Neuronal stem cell (in vitro differentiated cells): ENCODE results near the gene SPOCK1.

Source experiments
- DNase-seq: peaks from one replicate; pipeline ENCODE4 v3.0.0-alpha.2; 2013; ENCODE audit warnings: low spot score
- H2AFZ ChIP-seq: one replicate; pipeline ENCODE4 v1.6.1; 2013; ENCODE audit warnings: mild to moderate bottlenecking, low read length, inconsistent platforms
- H2AK5ac ChIP-seq: 2 replicates; pipeline ENCODE4 v1.6.1; 2013; ENCODE audit warnings: low read depth, mild to moderate bottlenecking, inconsistent platforms, low read length, moderate library complexity, mixed read lengths
- H2BK120ac ChIP-seq: 2 replicates; pipeline ENCODE4 v1.6.1; 2013; ENCODE audit warnings: low read depth, mild to moderate bottlenecking, inconsistent platforms, low read length, moderate library complexity, mixed read lengths
- H2BK12ac ChIP-seq: one replicate; pipeline ENCODE4 v1.6.1; 2013; ENCODE audit warnings: low read length, inconsistent platforms
- H2BK15ac ChIP-seq: 2 replicates; pipeline ENCODE4 v1.6.1; 2013; ENCODE audit warnings: mild to moderate bottlenecking, low read length, inconsistent platforms, mixed read lengths
- H2BK5ac ChIP-seq: one replicate; pipeline ENCODE4 v1.6.1; 2013; ENCODE audit warnings: inconsistent platforms, mild to moderate bottlenecking, low read length, moderate library complexity
- H3K14ac ChIP-seq: one replicate; pipeline ENCODE4 v1.6.1; 2013; ENCODE audit warnings: low read length, inconsistent platforms
- H3K18ac ChIP-seq: 2 replicates; pipeline ENCODE4 v1.6.1; 2013; ENCODE audit warnings: low read length, inconsistent platforms
- H3K23ac ChIP-seq: 2 replicates; pipeline ENCODE4 v1.6.1; 2013; ENCODE audit warnings: low read depth, mild to moderate bottlenecking, mixed read lengths, low read length, inconsistent platforms; ENCODE audit not compliant: poor library complexity
- H3K27ac ChIP-seq: replicated peaks from 3 replicates; pipeline ENCODE4 v1.5.1; 2013; ENCODE audit warnings: low read length, inconsistent platforms
- H3K27me3 ChIP-seq, 3 experiments: 2 replicates each; pipeline ENCODE4 v1.6.1; 2013; ENCODE audit warnings: low read length in 3 of 3, mild to moderate bottlenecking in 2 of 3, inconsistent platforms in 1 of 3, low read depth in 1 of 3, mixed read lengths in 1 of 3, moderate library complexity in 1 of 3; ENCODE audit not compliant: control insufficient read depth in 3 of 3, insufficient read depth in 3 of 3
- H3K36me3 ChIP-seq, 2 donors: replicated peaks in 1 of 2; 2 replicates each; pipeline ENCODE4 v1.6.1; 2013; ENCODE audit warnings: low read length in 2 of 2; ENCODE audit not compliant: control insufficient read depth in 2 of 2, insufficient read depth in 2 of 2
- H3K4ac ChIP-seq: 2 replicates; pipeline ENCODE4 v1.6.1; 2013; ENCODE audit warnings: inconsistent platforms, mild to moderate bottlenecking, low read length, moderate library complexity
- H3K4me1 ChIP-seq, 2 donors: 1 replicate in 1 of 2; 2 replicates in 1 of 2; pipeline ENCODE4 v1.6.1; 2013; ENCODE audit warnings: low read length in 2 of 2, low read depth in 1 of 2; ENCODE audit not compliant: control insufficient read depth in 2 of 2, insufficient read depth in 1 of 2
- H3K4me2 ChIP-seq: one replicate; pipeline ENCODE4 v1.6.1; 2013; ENCODE audit warnings: mild to moderate bottlenecking, low read length, inconsistent platforms; ENCODE audit not compliant: insufficient read depth, poor library complexity, severe bottlenecking
- H3K4me3 ChIP-seq, 2 donors: 2 replicates each; pipeline ENCODE4 v1.5.1; 2013; ENCODE audit warnings: low read length in 2 of 2, mild to moderate bottlenecking in 2 of 2, inconsistent platforms in 1 of 2, moderate library complexity in 1 of 2
- H3K79me1 ChIP-seq: one replicate; pipeline ENCODE4 v1.6.1; 2013; ENCODE audit warnings: low read depth, mild to moderate bottlenecking, inconsistent platforms, low read length, moderate library complexity
- H3K9ac ChIP-seq: one replicate; pipeline ENCODE4 v1.6.1; 2013; ENCODE audit warnings: mild to moderate bottlenecking, low read depth, low read length, inconsistent platforms; ENCODE audit not compliant: poor library complexity
- H3K9me3 ChIP-seq, 2 donors: replicated peaks in 1 of 2; 2 replicates each; pipeline versions ENCODE3 to v1.6.1; 2013; ENCODE audit warnings: low read length in 2 of 2, mild to moderate bottlenecking in 2 of 2, inconsistent platforms in 1 of 2, low read depth in 1 of 2, mixed read lengths in 1 of 2, moderate library complexity in 1 of 2; ENCODE audit not compliant: control insufficient read depth in 2 of 2, insufficient read depth in 1 of 2
- H4K8ac ChIP-seq: one replicate; pipeline ENCODE4 v1.6.1; 2013; ENCODE audit warnings: low read depth, mild to moderate bottlenecking, inconsistent platforms, low read length, moderate library complexity
- H4K91ac ChIP-seq: one replicate; pipeline ENCODE4 v1.6.1; 2013; ENCODE audit warnings: low read length, low read depth, mild to moderate bottlenecking, inconsistent platforms; ENCODE audit not compliant: poor library complexity
- WGBS, 2 donors: extraction: QIAGEN DNeasy Blood & Tissue Kit; methylation state at CpG; one replicate each; pipeline ENCODE4 v1.1.7; 2013; ENCODE audit warnings: missing lambda C conversion rate in 2 of 2, mixed read lengths in 1 of 2; ENCODE audit not compliant: insufficient read length in 2 of 2, insufficient replicate concordance in 1 of 2; ENCODE audit errors: extremely low coverage in 2 of 2; 5-methylcytosine and 5-hydroxymethylcytosine counted together

The SPOCK1 gene

GRCh38 chr5:137206030-137206715 is 293.0 kb downstream of the SPOCK1 start:
- no peaks in the 10 kb centered on the region for H3K36me3 ChIP-seq
- H3K9me3 ChIP-seq: no peaks in the 10 kb centered on the region
- H3K9ac ChIP-seq: no peak overlapping the region
- H2BK12ac ChIP-seq: no peak overlapping the region
- H4K91ac ChIP-seq: no peak overlapping the region
- no peak overlapping the region for H3K27ac ChIP-seq
- H3K4ac ChIP-seq: no peak overlapping the region
- no peak overlapping the region for H3K23ac ChIP-seq
- no peaks in the 10 kb centered on the region for H3K27me3 ChIP-seq
- no peak overlapping the region for H2BK5ac ChIP-seq
- H3K18ac ChIP-seq: no peak overlapping the region
- H2BK120ac ChIP-seq: no peak overlapping the region
- H2AFZ ChIP-seq: no peak overlapping the region
- WGBS, 2 donors: no CpG with 5 or more reads among the region's 6 CpGs
- H3K4me2 ChIP-seq: no peak overlapping the region
- no peak overlapping the region for H2BK15ac ChIP-seq
- H3K4me1 ChIP-seq: peaks cover 13 to 27% of the 10 kb centered on the region in 2 donors
- no peak overlapping the region for H3K14ac ChIP-seq
- no peaks in the 10 kb centered on the region for H3K79me1 ChIP-seq
- H4K8ac ChIP-seq: no peak overlapping the region
- no peak overlapping the region for H2AK5ac ChIP-seq
- H3K4me3 ChIP-seq: no peak overlapping the region
- no peak for DNase-seq

- Histone ChIP-seq H3K4me3 (no peak overlapping the region), H3K9me3 (no peaks in the 10 kb centered on the region), H3K79me1 (no peaks in the 10 kb centered on the region), H2BK15ac (no peak overlapping the region), H3K9ac (no peak overlapping the region), H3K18ac (no peak overlapping the region), H3K36me3 (no peaks in the 10 kb centered on the region), H3K4me1 (peaks cover 13 to 31% of the 10 kb centered on the region in 2 donors), H2AFZ (no peak overlapping the region), H3K23ac (no peak overlapping the region), H2AK5ac (no peak overlapping the region), H4K8ac (no peak overlapping the region), H3K27me3 (no peaks in the 10 kb centered on the region), H2BK5ac (no peak overlapping the region), H2BK12ac (no peak overlapping the region), H4K91ac (no peak overlapping the region), H3K27ac (no peak overlapping the region), H3K14ac (no peak overlapping the region), H3K4ac (no peak overlapping the region), H3K4me2 (no peak overlapping the region), H2BK120ac (no peak overlapping the region)
- no peak for DNase-seq
- WGBS, 2 donors: no CpG with 5 or more reads among the region's 6 CpGs
Measured at GRCh38 chr5:137205231-137206027, 293.7 kb downstream of the SPOCK1 start.

GRCh38 chr5:137203011-137203632 is 296.0 kb downstream of the SPOCK1 start:
- H4K91ac ChIP-seq: no peak overlapping the region
- H3K9ac ChIP-seq: no peak overlapping the region
- H3K4me2 ChIP-seq: no peak overlapping the region
- no peak overlapping the region for H3K14ac ChIP-seq
- H3K23ac ChIP-seq: no peak overlapping the region
- H2BK15ac ChIP-seq: no peak overlapping the region
- no peaks in the 10 kb centered on the region for H3K36me3 ChIP-seq
- no peak for DNase-seq
- no peaks in the 10 kb centered on the region for H3K27me3 ChIP-seq
- H2AFZ ChIP-seq: no peak overlapping the region
- no peak overlapping the region for H4K8ac ChIP-seq
- no peaks in the 10 kb centered on the region for H3K9me3 ChIP-seq
- no peak overlapping the region for H2AK5ac ChIP-seq
- H3K4me3 ChIP-seq: no peak overlapping the region
- H2BK120ac ChIP-seq: no peak overlapping the region
- no CpG with 5 or more reads among the region's 4 CpGs for WGBS, 2 donors
- H2BK12ac ChIP-seq: no peak overlapping the region
- no peaks in the 10 kb centered on the region for H3K79me1 ChIP-seq
- H3K4ac ChIP-seq: no peak overlapping the region
- H3K18ac ChIP-seq: no peak overlapping the region
- H3K4me1 ChIP-seq: peaks cover 17 to 39% of the 10 kb centered on the region in 2 donors
- H3K27ac ChIP-seq: no peak overlapping the region
- no peak overlapping the region for H2BK5ac ChIP-seq

- Histone ChIP-seq H3K18ac (no peak overlapping the region), H4K8ac (no peak overlapping the region), H3K4ac (no peak overlapping the region), H2BK15ac (no peak overlapping the region), H3K4me2 (no peak overlapping the region), H2BK12ac (no peak overlapping the region), H3K27me3 (no peaks in the 10 kb centered on the region), H3K4me3 (no peak overlapping the region), H3K9me3 (no peaks in the 10 kb centered on the region), H2AFZ (no peak overlapping the region), H2BK5ac (no peak overlapping the region), H3K36me3 (no peaks in the 10 kb centered on the region), H3K9ac (no peak overlapping the region), H4K91ac (no peak overlapping the region), H2AK5ac (no peak overlapping the region), H3K79me1 (no peaks in the 10 kb centered on the region), H3K23ac (no peak overlapping the region), H3K14ac (no peak overlapping the region), H2BK120ac (no peak overlapping the region), H3K27ac (no peak overlapping the region), H3K4me1 (peaks cover 17 to 39% of the 10 kb centered on the region in 2 donors)
- no CpG with 5 or more reads among the region's 3 CpGs for WGBS, 2 donors
- no peak for DNase-seq
Measured at GRCh38 chr5:137201876-137202275, 297.2 kb downstream of the SPOCK1 start.
